CMK (cell line): ENCODE results near the gene SND1.

Experiments used
- DNase-seq: peaks from one replicate; pipeline ENCODE4 v3.0.0-alpha.2; 2010; ENCODE audit warnings: low read depth

Gene SND1

DNA sequence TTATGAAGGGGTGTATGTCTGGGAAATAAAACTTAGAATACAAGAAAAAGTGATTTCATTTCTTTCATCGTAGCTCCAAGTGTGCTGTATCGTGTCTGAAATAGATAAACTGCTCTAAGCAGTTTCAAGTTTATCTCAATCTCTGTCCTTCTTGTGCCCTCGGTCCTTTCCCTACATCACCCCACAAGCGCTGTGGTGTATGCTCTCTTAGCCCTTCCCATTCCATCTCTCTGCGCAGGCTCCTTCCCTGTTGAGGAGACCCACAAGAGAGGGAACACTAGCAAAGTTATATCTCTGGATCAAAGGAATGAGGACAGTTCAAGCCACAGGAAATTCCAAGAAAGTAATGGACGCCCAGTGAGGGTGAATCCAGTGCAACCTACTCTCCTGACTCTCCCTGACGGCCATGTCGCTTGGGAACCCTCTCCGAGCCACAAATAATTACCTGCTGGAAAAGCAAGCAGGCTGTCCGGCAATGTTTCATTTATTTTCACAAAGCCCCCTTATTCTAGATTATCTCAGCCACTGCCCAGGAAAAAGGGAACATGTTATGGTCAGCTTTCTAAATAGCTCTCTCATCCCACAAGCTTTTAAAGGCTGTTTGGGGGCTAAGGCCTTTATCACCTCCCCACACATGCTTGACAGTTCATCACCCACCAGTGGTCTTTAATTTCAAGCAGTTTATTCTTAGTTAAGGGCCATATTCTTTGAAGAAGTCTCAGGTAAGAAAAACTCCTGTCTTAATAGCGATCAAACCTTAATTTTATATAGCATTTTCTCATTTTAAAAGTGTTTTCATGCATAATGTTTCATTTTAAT lies 344.5 kb downstream of the SND1 start:
- no peak for DNase-seq

DNA sequence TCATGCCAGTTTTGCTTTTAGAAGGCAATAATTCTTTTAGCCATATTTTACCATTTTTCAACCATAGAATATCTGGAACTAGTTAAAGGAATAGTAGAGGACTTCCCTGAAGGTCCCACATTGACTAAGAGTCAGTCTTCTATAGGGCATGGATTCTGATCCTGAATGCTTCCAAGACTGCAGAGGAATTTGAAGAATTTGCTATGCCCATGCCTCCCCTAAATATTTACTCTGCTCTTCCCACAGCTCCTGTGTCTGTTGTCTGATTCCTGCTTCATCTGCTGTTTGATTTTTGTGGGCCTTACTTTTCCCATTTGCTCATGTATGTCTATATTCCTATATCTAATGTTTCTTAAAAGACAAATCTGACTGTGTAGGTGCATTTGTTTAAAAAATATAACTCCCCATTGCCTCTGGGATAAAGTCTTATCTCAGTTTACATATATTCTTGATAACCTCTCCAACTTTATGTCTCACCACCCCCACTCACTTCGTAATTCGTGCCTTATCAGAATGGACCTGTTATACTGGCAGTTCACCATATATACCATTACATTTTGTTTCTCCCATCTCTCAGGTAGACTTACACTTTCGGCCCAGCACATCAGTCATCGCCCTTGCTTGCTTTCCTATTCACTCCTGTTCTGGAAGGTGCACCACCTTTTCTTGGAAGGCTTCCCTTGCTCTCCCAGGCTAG lies 345.4 kb downstream of the SND1 start:
- DNase-seq, result no peak

DNA sequence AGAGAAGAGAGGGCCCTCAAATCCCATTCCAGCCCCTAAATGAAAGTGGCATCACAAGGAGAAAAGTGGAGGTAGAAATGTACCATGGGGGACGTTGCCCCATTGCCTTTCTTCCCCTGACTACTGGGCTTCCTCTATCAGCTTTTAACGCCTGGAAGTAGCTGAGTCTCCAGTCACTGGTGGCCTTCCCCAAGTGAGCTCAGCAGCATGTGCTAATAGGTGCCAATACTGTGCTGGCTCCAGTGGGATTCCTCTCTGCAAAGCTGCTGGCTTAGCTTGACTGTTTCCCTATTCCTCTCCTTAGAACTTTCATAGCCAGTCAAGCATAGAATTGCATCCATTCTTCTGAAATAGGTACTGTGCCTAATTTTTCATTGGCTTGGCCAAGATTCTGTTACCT lies 346.7 kb downstream of the SND1 start:
- no peak for DNase-seq

DNA sequence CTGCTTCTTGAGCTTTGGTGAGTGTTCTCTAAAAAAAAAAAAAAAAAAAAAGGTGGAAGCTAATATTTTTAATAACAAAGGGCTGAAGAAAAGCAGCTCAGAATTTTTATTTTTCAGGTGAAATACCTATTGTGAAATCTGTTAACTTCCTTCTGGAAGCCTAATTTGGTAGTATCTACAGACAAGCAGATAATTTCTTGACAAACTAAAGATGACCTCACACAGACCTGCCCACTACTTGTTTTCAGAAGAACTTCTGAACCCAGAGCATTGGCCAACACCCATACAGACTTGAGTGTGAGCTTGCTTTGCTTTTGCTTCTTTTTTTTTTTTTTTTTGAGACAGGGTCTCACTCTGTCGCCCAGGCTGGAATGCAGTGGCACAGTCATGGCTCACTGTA lies 348.1 kb downstream of the SND1 start:
- no peak for DNase-seq

DNA sequence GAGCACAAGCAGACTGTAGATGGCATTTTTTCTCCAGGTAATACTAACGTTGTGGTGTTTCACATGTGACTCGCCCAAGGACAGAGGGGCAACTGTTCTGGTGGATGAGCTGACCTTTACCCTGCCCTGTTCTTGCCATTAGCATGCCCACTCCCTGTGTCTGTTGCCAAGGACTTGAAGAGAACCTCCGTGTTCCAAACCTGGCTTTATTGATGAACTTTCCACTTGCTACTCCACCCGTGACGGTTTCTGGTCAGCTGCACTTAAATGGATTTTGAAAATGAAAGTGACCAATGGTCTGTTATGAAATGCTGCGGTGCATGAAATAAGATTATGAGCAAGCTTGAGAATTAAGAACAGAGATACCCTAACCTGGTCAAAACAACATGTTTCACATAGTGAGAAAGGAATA lies 348.9 kb downstream of the SND1 start:
- DNase-seq, result no peak

DNA sequence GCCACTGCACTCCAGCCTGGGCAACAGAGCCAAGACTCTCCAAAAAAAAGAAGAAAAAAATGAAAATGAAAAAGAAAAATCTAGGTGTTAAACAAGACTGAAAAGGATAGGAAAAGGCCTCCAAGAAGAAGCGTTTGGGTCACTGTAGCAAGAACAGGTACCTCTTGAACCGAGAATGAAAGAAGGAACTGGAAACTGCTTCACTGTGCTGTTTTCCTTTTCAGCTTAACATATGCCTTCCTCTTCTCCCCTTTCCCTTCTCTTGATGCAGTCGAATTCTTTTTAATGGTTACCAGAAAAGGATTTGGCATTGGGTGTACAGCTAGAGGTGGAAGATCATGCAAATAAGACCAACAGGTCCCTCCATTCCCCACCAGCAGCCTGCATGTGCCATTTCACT lies 351.2 kb downstream of the SND1 start:
- no peak for DNase-seq

DNA sequence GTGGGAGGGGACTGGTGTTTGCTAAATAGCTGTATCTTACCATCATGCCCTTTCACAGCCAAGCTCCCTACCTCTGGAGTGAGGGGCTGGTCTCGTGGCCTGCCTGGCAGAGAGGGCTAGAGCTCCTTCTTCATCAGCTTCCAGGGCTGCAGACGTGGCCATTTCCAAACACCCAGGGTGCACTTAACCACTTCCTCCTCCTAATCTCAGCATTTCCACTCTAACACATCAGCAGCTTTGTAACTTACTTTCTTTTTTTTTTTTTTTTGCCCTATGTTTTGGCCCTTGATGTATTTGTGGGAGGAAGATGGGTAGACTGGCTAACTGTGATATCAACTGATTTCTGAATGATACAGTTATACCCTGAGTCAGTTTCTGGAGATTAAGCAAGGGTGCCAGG lies 351.8 kb downstream of the SND1 start:
- DNase-seq, result no peak

DNA sequence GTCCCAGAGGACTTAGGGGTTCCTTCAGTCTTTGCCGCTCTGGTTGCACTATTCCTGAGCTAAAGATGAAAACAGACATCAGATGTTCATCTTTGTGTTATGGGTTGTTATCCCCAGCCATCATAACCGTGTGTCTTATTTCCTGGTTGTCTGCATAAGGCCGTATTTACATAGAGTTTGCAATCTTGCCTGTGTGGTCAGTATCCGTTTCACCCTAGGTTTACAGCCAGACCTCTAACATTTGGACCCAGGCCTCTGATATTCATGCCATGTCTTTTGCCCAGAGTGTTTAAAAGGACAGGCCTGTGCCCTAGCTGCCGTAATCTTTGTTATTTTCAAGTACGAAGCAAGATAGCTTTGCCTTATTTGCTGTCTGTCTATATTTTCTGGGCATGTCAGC lies 352.6 kb downstream of the SND1 start:
- DNase-seq, result no peak

DNA sequence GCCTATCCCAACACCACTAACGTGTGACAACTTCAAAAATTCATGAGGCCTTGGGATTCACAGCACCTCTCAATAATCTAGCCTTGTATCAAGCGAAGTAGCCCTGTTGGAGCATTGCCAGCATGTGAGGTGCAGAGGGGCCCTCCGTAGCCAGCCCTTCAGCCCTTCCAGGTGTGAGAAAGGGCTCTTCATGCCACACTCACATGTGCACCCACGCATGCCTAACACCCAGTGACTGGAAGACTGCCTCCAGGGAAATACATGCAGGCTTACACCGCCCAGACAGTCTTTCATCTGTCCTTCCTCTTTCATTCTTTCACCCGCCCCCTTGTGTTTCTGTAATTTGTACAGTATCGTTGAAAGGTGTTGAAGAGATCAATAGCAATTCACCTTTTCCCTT lies 353.1 kb downstream of the SND1 start:
- no peak for DNase-seq

DNA sequence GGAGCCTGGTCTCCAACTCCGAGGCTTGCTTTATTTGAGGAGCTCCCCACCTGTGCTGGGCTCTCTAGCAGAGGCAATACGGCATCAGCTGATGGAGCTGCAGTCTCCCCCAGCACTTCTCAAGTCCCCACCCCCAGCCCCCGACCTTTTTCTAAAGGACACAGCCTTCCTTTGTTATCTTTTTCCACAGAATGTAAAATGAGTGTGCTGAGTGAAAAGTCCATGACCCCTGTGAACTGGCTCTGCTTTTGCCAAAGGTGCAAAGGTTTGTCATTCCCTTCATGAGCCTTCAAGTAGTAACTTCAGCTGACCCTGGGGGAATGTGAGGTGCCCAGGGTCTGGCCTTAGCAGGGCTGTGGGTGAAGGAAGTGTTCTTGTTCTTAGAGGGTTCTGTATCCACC lies 353.8 kb downstream of the SND1 start:
- DNase-seq, result no peak

DNA sequence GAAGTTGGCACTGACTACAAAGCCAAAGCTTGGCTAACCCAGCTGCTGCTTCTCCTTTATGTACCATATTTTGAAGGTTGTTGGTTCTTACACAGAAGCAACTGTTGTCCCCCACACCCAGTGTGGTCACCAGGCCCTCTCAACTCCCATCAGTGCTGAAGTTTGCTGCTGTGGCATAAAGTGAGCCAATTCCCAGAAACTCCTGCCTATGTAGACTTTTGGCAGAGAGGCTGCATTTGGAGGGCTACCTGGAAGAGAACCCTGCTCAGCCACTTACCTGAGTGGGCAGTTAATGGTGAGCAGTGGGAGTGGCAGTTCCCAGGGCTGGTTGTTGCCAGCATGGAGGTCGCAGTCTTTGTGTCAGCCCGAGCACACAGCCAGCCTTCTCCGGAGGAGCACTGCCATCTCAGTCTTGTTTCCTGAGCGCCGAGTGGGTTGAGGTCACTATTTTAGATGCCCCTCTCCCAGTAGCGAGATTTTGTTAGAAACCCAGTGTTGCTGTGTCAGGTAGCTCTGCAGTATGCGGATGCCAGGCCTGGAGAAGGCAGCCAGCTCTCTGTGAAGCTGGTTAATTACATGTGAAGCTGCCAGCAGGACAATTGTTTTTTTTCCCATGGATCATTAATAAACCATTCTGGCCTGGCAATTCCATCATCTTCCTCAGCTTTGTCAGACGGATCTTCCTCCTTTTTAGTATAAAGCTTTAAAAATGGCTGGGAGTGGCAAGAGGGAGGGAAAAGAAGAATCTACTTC lies 354.7 kb downstream of the SND1 start:
- DNase-seq, result no peak

DNA sequence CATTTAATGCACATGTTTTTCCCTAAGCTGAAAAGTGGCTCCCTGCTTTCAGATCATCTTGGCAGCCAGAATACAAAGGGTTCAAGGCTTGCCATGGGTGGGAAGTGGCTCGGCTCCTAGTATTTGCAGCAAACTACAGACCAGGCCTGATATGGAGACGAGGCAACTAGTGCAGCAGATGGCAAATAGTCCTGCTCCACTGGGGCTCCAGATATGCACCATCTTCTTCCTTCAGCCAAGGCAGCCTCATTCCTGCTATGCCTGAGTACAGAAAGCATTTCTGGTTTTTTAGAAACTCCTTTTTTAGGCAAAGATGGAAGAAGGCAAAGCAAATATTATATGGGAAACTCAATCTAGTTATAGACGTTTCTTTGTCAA lies 355.3 kb downstream of the SND1 start:
- no peak for DNase-seq

DNA sequence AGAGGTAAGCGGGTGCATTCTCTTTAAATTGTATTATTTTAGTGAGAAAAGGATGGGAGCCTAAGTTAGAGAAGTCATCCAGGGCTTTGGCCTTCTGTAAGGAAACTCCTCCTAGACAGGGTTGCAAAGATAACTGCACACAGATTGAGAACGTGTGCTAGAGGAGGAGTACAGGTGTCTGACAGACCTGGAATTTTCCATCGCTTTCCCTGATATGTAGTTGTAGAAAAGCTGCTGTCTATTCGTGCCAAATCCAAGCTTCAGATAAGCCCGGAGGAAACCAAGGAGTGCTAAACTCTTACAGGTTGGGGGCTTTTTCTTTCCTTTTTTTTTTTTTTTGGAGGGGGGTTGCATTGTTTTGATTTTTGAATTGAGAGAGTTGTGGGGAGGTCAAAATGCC lies 356.1 kb downstream of the SND1 start:
- DNase-seq, result no peak

DNA sequence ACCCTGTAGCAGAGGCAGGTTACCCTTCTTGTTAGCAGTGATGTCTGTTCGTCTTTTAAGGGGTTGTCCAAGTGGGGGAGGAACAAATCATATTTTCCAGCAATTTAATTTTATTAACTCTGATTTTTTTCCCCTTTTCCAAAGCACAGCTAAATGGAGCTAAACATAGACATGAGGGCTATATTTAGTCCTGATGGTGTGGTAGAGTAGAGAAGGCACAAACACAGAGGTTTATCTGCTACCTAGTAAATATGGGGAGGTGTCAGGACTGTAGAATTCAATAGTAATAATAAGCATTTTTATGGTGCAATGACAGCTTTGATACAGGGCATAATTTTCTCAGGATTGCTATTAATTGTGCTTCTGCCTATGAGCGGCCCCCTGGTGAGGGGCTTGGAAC lies 356.8 kb downstream of the SND1 start:
- no peak for DNase-seq

DNA sequence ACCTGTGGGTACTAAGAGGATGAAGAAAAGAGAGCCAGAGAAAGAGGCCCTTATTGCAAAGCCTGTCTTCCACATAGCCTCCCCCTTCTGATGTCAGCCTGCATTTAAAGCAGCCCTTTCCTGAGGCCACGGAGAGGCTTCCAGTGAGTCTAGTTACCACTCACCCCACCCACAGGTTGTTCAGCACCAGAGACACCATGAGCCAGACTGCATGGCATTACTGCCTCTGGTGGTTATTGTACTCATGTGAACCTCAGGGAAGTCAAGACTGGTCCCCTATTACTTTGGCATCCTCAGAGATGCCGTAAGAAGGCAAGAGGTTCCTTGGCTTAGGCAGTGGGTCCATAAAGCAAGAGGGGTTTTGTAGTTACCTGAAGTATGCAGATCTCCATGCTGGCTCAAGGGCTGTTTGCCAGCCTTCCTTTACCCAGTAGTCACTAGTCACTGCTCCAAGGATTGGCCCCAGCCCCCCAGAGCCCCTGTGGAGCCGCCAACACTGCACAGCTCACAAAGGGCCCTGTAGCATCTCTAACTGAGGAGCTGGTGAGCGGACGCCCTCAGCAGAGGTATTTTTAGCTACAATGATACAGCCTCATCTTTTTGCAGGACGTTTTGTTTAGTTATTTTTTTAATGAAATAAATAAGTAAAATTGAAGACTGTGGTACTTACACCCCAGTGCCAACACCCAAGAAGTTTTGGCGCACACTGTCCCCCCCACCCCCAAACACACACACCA lies 358.6 kb downstream of the SND1 start:
- no peak for DNase-seq

DNA sequence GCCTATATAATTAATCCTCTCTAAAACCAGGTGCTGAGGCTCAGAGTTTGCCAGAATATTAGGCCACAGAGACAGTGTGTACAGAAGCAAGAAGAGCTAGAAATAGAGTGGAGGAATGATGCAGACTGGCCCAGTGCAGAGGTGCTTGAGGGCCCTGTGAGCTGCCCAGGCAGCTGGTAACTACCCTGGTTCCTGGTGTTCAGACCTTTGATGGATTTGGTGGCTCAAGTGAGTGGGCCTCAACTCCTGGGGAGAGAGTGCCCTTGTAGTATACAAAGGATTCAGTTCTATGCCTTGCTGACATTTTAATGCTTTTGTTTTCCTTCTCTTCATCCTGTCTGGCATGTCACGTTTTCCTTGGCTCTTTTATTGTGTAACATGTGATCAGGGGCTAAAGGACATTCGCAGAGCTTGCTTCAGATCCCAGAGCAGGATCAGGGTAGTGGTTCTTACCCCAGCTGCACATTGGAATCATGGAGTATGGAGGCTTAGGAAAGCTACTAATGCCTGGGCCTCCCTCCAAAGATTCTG lies 359.2 kb downstream of the SND1 start:
- DNase-seq, result no peak

DNA sequence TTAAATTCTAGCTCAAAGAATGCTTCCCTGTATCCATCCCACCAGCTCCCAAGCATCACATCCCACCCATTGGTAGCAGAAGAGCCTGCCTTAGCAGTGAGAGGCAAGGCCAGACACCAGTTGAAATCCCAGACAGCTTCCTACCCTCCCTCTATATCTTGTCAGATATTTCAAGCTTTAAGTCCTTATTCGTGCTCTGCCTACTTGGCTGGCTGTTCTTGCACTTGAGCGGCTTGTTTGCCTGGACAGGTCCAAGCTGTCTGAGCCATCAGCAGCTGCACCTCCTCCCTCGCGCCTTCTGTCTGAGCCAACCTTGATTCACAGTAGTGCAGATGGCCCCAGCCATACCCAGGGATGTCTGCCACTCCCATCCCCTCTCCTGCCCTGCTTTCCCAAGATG lies 362.8 kb downstream of the SND1 start:
- DNase-seq, result no peak

DNA sequence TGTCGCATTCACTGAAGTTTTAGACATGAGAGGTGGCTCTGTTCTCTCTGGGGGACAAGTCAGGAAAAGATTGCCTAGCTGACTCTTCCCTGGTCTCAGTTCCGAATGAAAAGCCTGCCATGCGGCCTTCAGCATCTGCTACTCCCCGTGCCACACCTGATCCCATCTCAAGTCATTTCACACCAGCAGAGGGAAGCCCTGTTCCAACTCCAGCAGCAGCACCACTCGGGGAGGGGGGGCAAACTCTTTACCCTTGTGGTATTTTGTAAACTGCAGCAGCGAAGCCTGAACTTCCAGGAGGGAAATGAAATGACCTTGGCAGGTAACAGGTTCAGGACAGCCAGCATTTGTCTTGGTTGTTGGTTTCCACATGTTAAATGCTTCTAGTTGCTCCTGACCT lies 365.5 kb downstream of the SND1 start:
- DNase-seq, result no peak

DNA sequence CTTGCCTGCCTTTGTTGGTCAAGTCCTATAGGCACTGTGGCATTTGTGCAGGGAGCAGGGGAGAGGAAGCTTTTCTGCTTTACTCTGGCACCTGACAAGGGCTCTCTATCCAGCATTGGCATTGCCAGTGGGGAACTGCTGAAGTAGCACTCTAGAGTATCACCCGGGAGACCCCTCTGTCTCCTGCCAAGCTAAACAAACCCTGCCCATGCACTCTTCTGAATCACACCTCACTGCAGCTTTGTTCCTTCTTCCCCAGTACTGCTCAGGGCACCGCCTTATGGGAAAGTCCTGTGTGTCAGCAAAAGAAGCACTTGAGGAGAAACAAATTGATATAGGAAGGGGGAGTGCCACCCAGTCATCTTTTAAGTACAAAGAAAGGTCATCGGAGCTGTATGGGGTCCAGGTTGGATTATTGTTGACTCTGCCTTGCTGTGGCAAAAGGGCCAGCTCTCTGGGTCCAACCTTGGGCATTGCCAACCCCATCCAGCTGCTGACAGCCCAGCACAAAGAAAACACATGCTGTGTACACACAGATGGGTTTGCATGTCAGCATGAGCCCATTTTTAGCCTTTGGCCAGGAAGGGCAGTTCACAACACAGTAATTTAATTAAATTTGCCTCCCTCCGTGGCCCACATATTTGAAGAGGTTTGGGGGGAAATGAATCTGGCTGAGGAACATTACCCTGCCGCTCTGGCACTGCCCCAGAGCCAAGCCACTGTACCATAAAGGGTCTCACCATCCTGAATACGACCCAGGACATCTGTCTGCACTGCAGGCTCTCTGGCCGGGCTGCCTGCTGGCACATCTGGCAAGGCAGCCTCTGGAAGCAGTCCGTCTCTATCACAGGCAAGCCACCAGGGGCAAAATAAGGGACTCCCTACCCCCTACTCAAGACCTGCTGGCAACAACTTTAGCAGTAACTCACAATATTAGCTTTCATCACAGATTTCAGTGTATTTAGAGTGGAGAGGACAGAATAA lies 366.2 kb downstream of the SND1 start:
- no peak for DNase-seq

DNA sequence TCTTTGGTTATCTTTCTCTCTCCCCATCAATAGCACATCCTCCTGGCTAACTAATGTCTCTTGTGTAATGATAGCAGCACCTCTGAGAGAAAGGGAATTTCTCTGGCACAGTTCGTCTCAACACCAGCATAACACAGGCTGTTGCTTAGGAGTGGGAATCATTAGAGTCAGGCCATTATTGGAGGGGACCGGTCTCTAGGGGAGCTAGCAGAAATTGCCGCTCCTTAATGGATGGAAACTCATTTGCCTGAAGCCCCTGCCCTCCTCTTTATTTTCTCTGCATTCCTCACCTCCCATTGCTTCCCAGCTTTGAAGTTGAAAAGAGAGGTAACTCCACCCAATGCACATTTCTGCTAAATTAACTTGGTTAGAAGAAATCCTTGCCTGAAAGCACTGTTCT lies 367.3 kb downstream of the SND1 start:
- no peak for DNase-seq

DNA sequence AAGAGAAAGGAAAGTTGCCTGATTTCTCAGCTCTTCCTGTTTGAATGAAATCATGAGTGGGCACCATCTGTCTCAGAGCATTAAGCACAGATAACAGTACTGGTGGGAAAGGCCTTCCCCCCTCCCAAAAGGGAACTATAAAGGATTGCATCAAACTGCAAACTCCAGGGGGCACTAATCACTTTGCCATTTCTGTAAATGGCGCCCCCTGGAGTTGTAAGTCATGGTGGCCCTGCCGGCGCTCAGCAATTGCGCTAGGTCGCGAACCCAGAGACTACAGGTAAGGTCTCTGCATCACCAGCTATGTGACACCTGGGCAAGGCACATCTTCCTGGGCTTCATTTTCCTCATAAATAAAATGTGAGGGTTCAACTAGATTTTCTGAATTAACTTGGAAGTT lies 368.2 kb downstream of the SND1 start:
- peak; percentile 11 for DNase-seq
